Neural crest cell (in vitro differentiated cells): ENCODE results near the gene LAGE3. TPM values are rescaled to one million over a fixed set of nuclear protein-coding genes. Genes with fewer than 3 reads are reported as not detected.

Source experiments
- DNase-seq: peaks from one replicate; pipeline ENCODE4 v3.0.0; 2021; ENCODE audit warnings: low read depth, mixed read lengths, low spot score
- H3K27ac Mint-ChIP-seq: one replicate; pipeline ENCODE4 v1.8.0; 2021; ENCODE audit warnings: mild to moderate bottlenecking, mixed read lengths; ENCODE audit not compliant: unreplicated experiment
- H3K27me3 Mint-ChIP-seq: 2 replicates; pipeline ENCODE4 v1.8.0; 2021; ENCODE audit warnings: low read depth, mild to moderate bottlenecking, mixed read lengths
- H3K36me3 Mint-ChIP-seq: 2 replicates; pipeline ENCODE4 v1.8.0; 2021; ENCODE audit warnings: low read depth, mild to moderate bottlenecking, mixed read lengths
- H3K4me1 Mint-ChIP-seq: 2 replicates; pipeline ENCODE4 v1.8.0; 2021; ENCODE audit warnings: mixed read lengths
- H3K4me3 Mint-ChIP-seq: one replicate; pipeline ENCODE4 v1.8.0; 2021; ENCODE audit warnings: mild to moderate bottlenecking, mixed read lengths
- H3K9me3 Mint-ChIP-seq: 2 replicates; pipeline ENCODE4 v1.8.0; 2021; ENCODE audit warnings: mixed read lengths
- total RNA-seq: library from RNA; stranded (reverse); gene quantifications from 2 replicates; pipeline ENCODE4 v1.2.1, GENCODE V29; 2021
- TF ChIP-seq, protein P1 (sequence below): fragments of 200-600 bp; sonication (generic); conservative IDR thresholded peaks from 2 replicates; pipeline ENCODE4 v1.5.0; 2021; ENCODE audit warnings: antibody characterized with exemption, mild to moderate bottlenecking

LAGE3 gene
- total RNA-seq, 1 donor from 2014 or later = 22.6 TPM

GRCh38 chrX:154517101-154517781, 38.2 kb upstream of the LAGE3 start:
- Mint-ChIP-seq H3K9me3 (no peaks in the 10 kb centered on the region), H3K27ac (no peak overlapping the region), H3K4me1 (peaks cover 30% of the 10 kb centered on the region), H3K36me3 (peaks cover 5% of the 10 kb centered on the region), H3K4me3 (peak overlapping the region; percentile 72), H3K27me3 (no peaks in the 10 kb centered on the region)
- no peak for DNase-seq
- TF ChIP-seq, protein P1, sequence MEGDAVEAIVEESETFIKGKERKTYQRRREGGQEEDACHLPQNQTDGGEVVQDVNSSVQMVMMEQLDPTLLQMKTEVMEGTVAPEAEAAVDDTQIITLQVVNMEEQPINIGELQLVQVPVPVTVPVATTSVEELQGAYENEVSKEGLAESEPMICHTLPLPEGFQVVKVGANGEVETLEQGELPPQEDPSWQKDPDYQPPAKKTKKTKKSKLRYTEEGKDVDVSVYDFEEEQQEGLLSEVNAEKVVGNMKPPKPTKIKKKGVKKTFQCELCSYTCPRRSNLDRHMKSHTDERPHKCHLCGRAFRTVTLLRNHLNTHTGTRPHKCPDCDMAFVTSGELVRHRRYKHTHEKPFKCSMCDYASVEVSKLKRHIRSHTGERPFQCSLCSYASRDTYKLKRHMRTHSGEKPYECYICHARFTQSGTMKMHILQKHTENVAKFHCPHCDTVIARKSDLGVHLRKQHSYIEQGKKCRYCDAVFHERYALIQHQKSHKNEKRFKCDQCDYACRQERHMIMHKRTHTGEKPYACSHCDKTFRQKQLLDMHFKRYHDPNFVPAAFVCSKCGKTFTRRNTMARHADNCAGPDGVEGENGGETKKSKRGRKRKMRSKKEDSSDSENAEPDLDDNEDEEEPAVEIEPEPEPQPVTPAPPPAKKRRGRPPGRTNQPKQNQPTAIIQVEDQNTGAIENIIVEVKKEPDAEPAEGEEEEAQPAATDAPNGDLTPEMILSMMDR = no peak

DNA sequence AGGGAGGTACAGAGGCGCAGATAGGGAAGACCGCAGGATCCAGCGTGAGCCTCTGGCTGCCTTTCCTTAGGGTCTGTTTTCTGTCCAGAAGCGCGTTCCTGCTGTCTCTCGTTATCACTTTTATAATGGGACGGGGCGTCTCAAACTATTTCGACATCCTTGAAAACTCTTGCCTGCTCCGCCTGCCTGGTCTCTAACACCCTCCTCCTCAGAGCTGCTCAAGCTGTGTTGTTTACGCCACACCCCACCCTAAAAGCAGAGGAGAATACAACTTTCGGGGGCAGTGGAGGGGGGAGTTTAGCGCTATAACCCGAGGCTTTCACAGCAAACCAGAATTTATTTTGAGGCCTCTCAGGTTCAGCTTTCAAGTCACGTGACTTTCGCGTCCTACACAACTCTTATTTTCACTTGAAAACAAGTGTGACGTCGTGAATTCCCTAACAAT, 37.6 kb upstream of the LAGE3 start:
- H3K27ac Mint-ChIP-seq = peak overlapping the region; percentile 91
- no peak for DNase-seq
- H3K4me1 Mint-ChIP-seq = peaks cover 30% of the 10 kb centered on the region
- H3K36me3 Mint-ChIP-seq = peaks cover 5% of the 10 kb centered on the region
- peak overlapping the region; percentile 87 for H3K4me3 Mint-ChIP-seq
- TF ChIP-seq, protein P1 = no peak
- H3K27me3 Mint-ChIP-seq = no peaks in the 10 kb centered on the region
- no peaks in the 10 kb centered on the region for H3K9me3 Mint-ChIP-seq

- Mint-ChIP-seq H3K9me3 (no peaks in the 10 kb centered on the region), H3K27me3 (no peaks in the 10 kb centered on the region), H3K27ac (peak within 1 kb of the TSS; percentile 91), H3K4me3 (peak within 1 kb of the TSS; percentile 87), H3K36me3 (peaks cover 5% of the 10 kb centered on the region), H3K4me1 (peaks cover 30% of the 10 kb centered on the region)
- TF ChIP-seq, protein P1 = no peak
- DNase-seq = peak; percentile 84
These were observed 37.0 kb upstream of the LAGE3 start, which contains the start of gene FAM3A for GRCh38 chrX:154515966-154516655. TSS of gene FAM3A (minus strand) at chrX:154516232. CDS start at chrX:154515772, 460 bp downstream.

GRCh38 chrX:154515090-154515965, 36.2 kb upstream of the LAGE3 start:
- Mint-ChIP-seq H3K27ac (peak overlapping the region; percentile 19), H3K27me3 (no peaks in the 10 kb centered on the region), H3K9me3 (no peaks in the 10 kb centered on the region), H3K36me3 (peaks cover 5% of the 10 kb centered on the region), H3K4me3 (peak overlapping the region; percentile 76), H3K4me1 (peaks cover 30% of the 10 kb centered on the region)
- TF ChIP-seq, protein P1 = no peak
- no peak for DNase-seq

DNA sequence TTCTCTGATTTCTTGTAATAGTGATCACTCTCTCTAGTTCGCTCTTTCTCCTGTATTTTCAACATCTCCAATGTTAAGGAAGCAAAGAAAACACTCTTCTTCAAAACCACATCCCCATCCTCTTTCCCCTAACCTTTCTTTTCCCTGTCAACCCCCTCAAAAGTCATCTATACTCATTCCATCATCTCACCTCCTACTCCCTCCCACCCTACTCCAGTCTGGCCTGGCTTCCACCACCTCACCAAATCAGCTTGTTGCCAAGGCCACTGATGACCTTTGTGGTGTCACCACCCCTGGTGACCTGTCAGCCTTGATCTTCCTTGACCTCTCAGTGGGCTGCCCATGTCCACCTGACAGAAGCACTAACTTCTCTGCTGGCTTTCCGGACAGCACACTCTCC, 34.6 kb upstream of the LAGE3 start:
- no peak for DNase-seq
- Mint-ChIP-seq H3K27ac (no peak overlapping the region), H3K4me3 (peak overlapping the region; percentile 72), H3K9me3 (peaks cover 3% of the 10 kb centered on the region), H3K36me3 (peaks cover 15% of the 10 kb centered on the region), H3K4me1 (peaks cover 30% of the 10 kb centered on the region), H3K27me3 (no peaks in the 10 kb centered on the region)
- TF ChIP-seq, protein P1 = no peak
